Central memory CD8-positive, alpha-beta T cell (primary cell): Measurements from ENCODE around the gene TJP3.

Experiments
- ATAC-seq: fragments of 150-1000 bp; cut with Tn5 transposase; replicated peaks from 2 replicates; pipeline ENCODE4 v1.10.0; 2022; ENCODE audit warnings: mild to moderate bottlenecking, moderate FRiP score, moderate number of reproducible peaks; ENCODE audit not compliant: poor library complexity, severe bottlenecking; ENCODE audit errors: extremely low read depth
- DNase-seq, 2 donors: peaks; one replicate each; pipeline ENCODE4 v3.0.0; 2021; ENCODE audit warnings: low spot score in 2 of 2
- H3K27ac Mint-ChIP-seq: one replicate; pipeline ENCODE4 v1.8.0; 2022; ENCODE audit warnings: low read depth, mild to moderate bottlenecking, moderate library complexity, mixed read lengths
- H3K27me3 Mint-ChIP-seq: one replicate; pipeline ENCODE4 v1.8.0; 2022; ENCODE audit warnings: mixed read lengths
- H3K36me3 Mint-ChIP-seq: one replicate; pipeline ENCODE4 v1.8.0; 2022; ENCODE audit warnings: mild to moderate bottlenecking, moderate library complexity, mixed read lengths; ENCODE audit not compliant: insufficient read depth
- H3K4me1 Mint-ChIP-seq: one replicate; pipeline ENCODE4 v1.8.0; 2022; ENCODE audit warnings: mixed read lengths
- H3K4me3 Mint-ChIP-seq: one replicate; pipeline ENCODE4 v1.8.0; 2022; ENCODE audit warnings: mild to moderate bottlenecking, moderate library complexity, mixed read lengths
- H3K9me3 Mint-ChIP-seq: one replicate; pipeline ENCODE4 v1.8.0; 2022; ENCODE audit warnings: mixed read lengths

The TJP3 gene

GRCh38 chr19:3678188-3678587, 30.0 kb upstream of the TJP3 start:
- Mint-ChIP-seq H3K4me1 (peaks cover 17% of the 10 kb centered on the region), H3K36me3 (no peaks in the 10 kb centered on the region), H3K9me3 (no peaks in the 10 kb centered on the region), H3K27ac (peak overlapping the region; percentile 86), H3K27me3 (no peaks in the 10 kb centered on the region), H3K4me3 (no peak overlapping the region)
- DNase-seq (no peak), ATAC-seq (no peak)

GRCh38 chr19:3679138-3679537, 29.0 kb upstream of the TJP3 start:
- peaks cover 17% of the 10 kb centered on the region for H3K4me1 Mint-ChIP-seq
- no peak overlapping the region for H3K4me3 Mint-ChIP-seq
- H3K9me3 Mint-ChIP-seq: no peaks in the 10 kb centered on the region
- ATAC-seq (no peak), DNase-seq (no peak)
- no peak overlapping the region for H3K27ac Mint-ChIP-seq
- no peaks in the 10 kb centered on the region for H3K27me3 Mint-ChIP-seq
- no peaks in the 10 kb centered on the region for H3K36me3 Mint-ChIP-seq

GRCh38 chr19:3679581-3679980, 28.6 kb upstream of the TJP3 start:
- Mint-ChIP-seq H3K27me3 (no peaks in the 10 kb centered on the region), H3K4me3 (no peak overlapping the region), H3K27ac (no peak overlapping the region), H3K4me1 (peaks cover 17% of the 10 kb centered on the region), H3K9me3 (no peaks in the 10 kb centered on the region), H3K36me3 (no peaks in the 10 kb centered on the region)
- ATAC-seq (no peak), DNase-seq (no peak)

- Mint-ChIP-seq H3K4me3 (no peak overlapping the region), H3K27me3 (no peaks in the 10 kb centered on the region), H3K4me1 (peaks cover 17% of the 10 kb centered on the region), H3K36me3 (no peaks in the 10 kb centered on the region), H3K27ac (no peak overlapping the region), H3K9me3 (no peaks in the 10 kb centered on the region)
- no peak for ATAC-seq
- no peak for DNase-seq
These were observed 27.2 kb upstream of the TJP3 start for GRCh38 chr19:3680939-3681338.

GRCh38 chr19:3682286-3682685, 25.9 kb upstream of the TJP3 start:
- H3K27me3 Mint-ChIP-seq: no peaks in the 10 kb centered on the region
- no peak overlapping the region for H3K27ac Mint-ChIP-seq
- H3K4me3 Mint-ChIP-seq: no peak overlapping the region
- H3K36me3 Mint-ChIP-seq: no peaks in the 10 kb centered on the region
- H3K4me1 Mint-ChIP-seq: peaks cover 15% of the 10 kb centered on the region
- H3K9me3 Mint-ChIP-seq: no peaks in the 10 kb centered on the region
- ATAC-seq: no peak
- DNase-seq: no peak

GRCh38 chr19:3682741-3683404, 25.3 kb upstream of the TJP3 start:
- Mint-ChIP-seq H3K4me1 (peaks cover 13% of the 10 kb centered on the region), H3K9me3 (no peaks in the 10 kb centered on the region), H3K27ac (no peak overlapping the region), H3K27me3 (no peaks in the 10 kb centered on the region), H3K36me3 (no peaks in the 10 kb centered on the region), H3K4me3 (no peak overlapping the region)
- no peak for DNase-seq
- no peak for ATAC-seq

GRCh38 chr19:3683405-3684053, 24.7 kb upstream of the TJP3 start:
- Mint-ChIP-seq H3K27ac (no peak overlapping the region), H3K4me1 (peaks cover 13% of the 10 kb centered on the region), H3K4me3 (no peak overlapping the region), H3K9me3 (no peaks in the 10 kb centered on the region), H3K27me3 (no peaks in the 10 kb centered on the region), H3K36me3 (peaks cover 2% of the 10 kb centered on the region)
- ATAC-seq (no peak), DNase-seq (no peak)

GRCh38 chr19:3684054-3684816, 23.9 kb upstream of the TJP3 start:
- no peak for DNase-seq
- peaks cover 13% of the 10 kb centered on the region for H3K4me1 Mint-ChIP-seq
- no peaks in the 10 kb centered on the region for H3K27me3 Mint-ChIP-seq
- H3K9me3 Mint-ChIP-seq: no peaks in the 10 kb centered on the region
- no peak overlapping the region for H3K27ac Mint-ChIP-seq
- peaks cover 2% of the 10 kb centered on the region for H3K36me3 Mint-ChIP-seq
- H3K4me3 Mint-ChIP-seq: no peak overlapping the region
- no peak for ATAC-seq

GRCh38 chr19:3684817-3685410, 23.3 kb upstream of the TJP3 start:
- H3K9me3 Mint-ChIP-seq: no peaks in the 10 kb centered on the region
- no peak overlapping the region for H3K4me3 Mint-ChIP-seq
- H3K27me3 Mint-ChIP-seq: no peaks in the 10 kb centered on the region
- H3K27ac Mint-ChIP-seq: no peak overlapping the region
- ATAC-seq (no peak), DNase-seq (no peak)
- peaks cover 19% of the 10 kb centered on the region for H3K4me1 Mint-ChIP-seq
- peaks cover 2% of the 10 kb centered on the region for H3K36me3 Mint-ChIP-seq

GRCh38 chr19:3687393-3687773, 20.8 kb upstream of the TJP3 start:
- Mint-ChIP-seq H3K9me3 (no peaks in the 10 kb centered on the region), H3K36me3 (peaks cover 3% of the 10 kb centered on the region), H3K27me3 (no peaks in the 10 kb centered on the region), H3K4me1 (peaks cover 30% of the 10 kb centered on the region), H3K4me3 (peak overlapping the region; percentile 77), H3K27ac (peak overlapping the region; percentile 93)
- ATAC-seq: peak; percentile 40
- no peak for DNase-seq

- no peak for DNase-seq
- H3K4me1 Mint-ChIP-seq: peaks cover 36% of the 10 kb centered on the region
- H3K9me3 Mint-ChIP-seq: no peaks in the 10 kb centered on the region
- H3K27ac Mint-ChIP-seq: peak overlapping the region; percentile 12
- peak; percentile 51 for ATAC-seq
- H3K36me3 Mint-ChIP-seq: peaks cover 4% of the 10 kb centered on the region
- no peaks in the 10 kb centered on the region for H3K27me3 Mint-ChIP-seq
- peak overlapping the region; percentile 77 for H3K4me3 Mint-ChIP-seq
These were observed 20.1 kb upstream of the TJP3 start for GRCh38 chr19:3687774-3688706.
